Hematopoietic multipotent progenitor cell (in vitro differentiated cells): Measurements from ENCODE around the gene KANSL3. TPM values are rescaled to one million over a fixed set of nuclear protein-coding genes. Genes with fewer than 3 reads are reported as not detected.

ENCODE experiments used
- DNase-seq, 3 donors: peaks; one replicate each; pipeline ENCODE4 v3.0.0-alpha.2; 2011 to 2015; ENCODE audit warnings: low read depth in 2 of 3, low spot score in 2 of 3
- total RNA-seq: library from RNA; depleted of rRNA; stranded (reverse); fragments of >200 nt; gene quantifications from one replicate; pipeline ENCODE4 v1.2.3, GENCODE V29; 2012

Gene KANSL3
- total RNA-seq, 1 donor = 72.7 TPM

GRCh38 chr2:96547731-96548171 is 90.4 kb downstream of the KANSL3 start:
- DNase-seq = no peak

GRCh38 chr2:96547203-96547641 is 90.9 kb downstream of the KANSL3 start:
- DNase-seq = no peak

- no peak for DNase-seq
Measured at GRCh38 chr2:96546797-96547196, 91.3 kb downstream of the KANSL3 start.

GRCh38 chr2:96546321-96546720 is 91.8 kb downstream of the KANSL3 start:
- DNase-seq = no peak

Other genes starting within 250 kb of the KANSL3 start
- 0.27 TPM for gene NEURL3, start 133.0 kb downstream of the KANSL3 start, total RNA-seq
- gene ARID5A, start 101.6 kb downstream of the KANSL3 start, total RNA-seq = 37.4 TPM
- gene FER1L5, start 4.5 kb upstream of the KANSL3 start, total RNA-seq = not detected
- 19.7 TPM for gene LMAN2L, start 101.8 kb upstream of the KANSL3 start, total RNA-seq
- gene CNNM4, start 122.6 kb upstream of the KANSL3 start, total RNA-seq = 16.4 TPM
- gene CNNM3, start 178.0 kb upstream of the KANSL3 start, total RNA-seq = 34.5 TPM
- gene ANKRD23, start 205.7 kb upstream of the KANSL3 start, total RNA-seq = 6.2 TPM
- 11.8 TPM for gene ANKRD39, start 219.7 kb upstream of the KANSL3 start, total RNA-seq
- 26.1 TPM for gene SEMA4C, start 231.8 kb upstream of the KANSL3 start, total RNA-seq